Left ventricle myocardium superior (tissue), 1 donor: ENCODE measurements around the gene RPS16. TPM values are rescaled to one million over a fixed set of nuclear protein-coding genes. Genes with fewer than 3 reads are reported as not detected.
"Not testable (repeated sequence)": the region's sequence is repeated elsewhere in the genome, so short reads cannot be mapped to it uniquely, and the experiment has no call there.

Experiments used
- ATAC-seq: fragments of 200-7000 bp; cut with Tn5 transposase; one replicate; pipeline ENCODE4 v1.9.1; 2020; ENCODE audit warnings: mild to moderate bottlenecking, moderate library complexity
- DNase-seq: peaks from one replicate; pipeline ENCODE4 v3.0.0-alpha.2; 2020
- intact Hi-C: fragments of 100-400 bp; cut with micrococcal nuclease; formaldehyde crosslinking; loops from one replicate; pipeline ENCODE4 v1.11.0; 2022
- total RNA-seq: library from RNA; stranded (reverse); fragmentation: NEBNext Ultra II Directional; extraction: Animal tissue kit (Norgen Biotek cat#: 25700); gene quantifications from one replicate; pipeline ENCODE4 v1.2.1, GENCODE V29; 2021
- donor health status: DM: no; HTN: yes; CAD: no; lungs with severe emphysema.

RPS16 gene
- total RNA-seq, 1 donor from 2014 or later = 1,154 TPM

GRCh38 chr19:39465956-39466747 lies 30.4 kb upstream of the RPS16 start:
- intact Hi-C loops = no loop called here
- no peak for ATAC-seq

GRCh38 chr19:39463403-39463802 lies 27.7 kb upstream of the RPS16 start:
- intact Hi-C loops = no loop called here
- no peak for ATAC-seq
- DNase-seq = no peak

More at GRCh38 chr19:39465956-39466747, 30.4 kb upstream of the RPS16 start:
- DNase-seq = no peak

- ATAC-seq, intact Hi-C loops, DNase-seq: not testable (repeated sequence)
Measured at GRCh38 chr19:39451257-39451656, 15.5 kb upstream of the RPS16 start.

DNA sequence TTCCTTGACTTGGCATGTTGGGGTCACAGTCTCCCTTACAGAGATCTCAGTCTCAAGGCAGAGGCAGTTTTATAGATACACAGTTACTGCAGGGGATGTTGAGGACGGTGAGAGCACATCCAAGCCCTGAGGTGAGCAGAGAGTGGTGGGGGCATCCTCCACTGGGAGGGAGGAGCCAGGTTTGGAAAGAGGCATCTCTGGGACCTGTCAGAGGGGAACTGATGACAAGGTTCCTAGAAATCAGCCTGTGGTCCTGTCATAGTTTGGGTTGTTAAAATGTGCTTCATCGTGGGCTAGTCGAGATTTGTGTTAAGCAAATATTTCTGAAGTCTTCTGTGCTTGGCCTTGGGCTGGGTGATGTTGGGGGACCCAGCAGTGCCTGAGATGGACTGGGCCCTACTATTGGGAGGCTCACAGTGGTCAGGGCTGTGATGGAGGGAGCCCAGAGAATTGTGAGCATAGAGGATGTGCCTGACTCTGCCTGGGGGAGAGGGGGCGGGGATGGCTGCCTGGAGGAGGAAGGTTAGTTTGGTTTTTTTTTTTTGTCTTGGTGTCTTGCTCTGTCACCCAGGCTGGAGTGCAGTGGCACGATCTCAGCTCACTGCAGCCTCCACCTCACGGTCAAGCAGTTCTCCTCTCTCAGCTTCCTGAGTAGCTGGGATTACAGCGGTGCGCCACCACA lies 13.5 kb upstream of the RPS16 start:
- DNase-seq (no peak), ATAC-seq (no peak)
- intact Hi-C loops = no loop called here

DNA sequence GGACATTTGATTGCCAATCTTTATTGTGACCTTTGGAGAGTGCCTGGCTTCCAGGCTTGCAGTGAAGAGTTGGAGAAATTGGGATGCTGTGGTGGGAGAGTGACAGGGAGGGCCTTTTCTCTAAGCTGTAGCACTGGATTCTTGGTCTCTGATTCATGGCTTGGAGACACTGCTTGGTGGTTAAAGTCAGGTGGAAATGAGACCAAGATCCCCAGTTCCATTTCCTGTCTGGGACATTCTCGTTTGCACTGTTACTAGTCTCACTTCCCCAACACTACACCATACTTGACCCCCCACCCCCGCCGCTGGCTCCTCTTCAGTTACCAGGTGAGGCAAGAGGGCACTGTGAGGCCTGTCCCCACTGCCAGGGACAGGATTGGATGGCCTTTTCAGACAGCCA lies 12.5 kb upstream of the RPS16 start:
- DNase-seq = no peak
- intact Hi-C loops = no loop called here

DNA sequence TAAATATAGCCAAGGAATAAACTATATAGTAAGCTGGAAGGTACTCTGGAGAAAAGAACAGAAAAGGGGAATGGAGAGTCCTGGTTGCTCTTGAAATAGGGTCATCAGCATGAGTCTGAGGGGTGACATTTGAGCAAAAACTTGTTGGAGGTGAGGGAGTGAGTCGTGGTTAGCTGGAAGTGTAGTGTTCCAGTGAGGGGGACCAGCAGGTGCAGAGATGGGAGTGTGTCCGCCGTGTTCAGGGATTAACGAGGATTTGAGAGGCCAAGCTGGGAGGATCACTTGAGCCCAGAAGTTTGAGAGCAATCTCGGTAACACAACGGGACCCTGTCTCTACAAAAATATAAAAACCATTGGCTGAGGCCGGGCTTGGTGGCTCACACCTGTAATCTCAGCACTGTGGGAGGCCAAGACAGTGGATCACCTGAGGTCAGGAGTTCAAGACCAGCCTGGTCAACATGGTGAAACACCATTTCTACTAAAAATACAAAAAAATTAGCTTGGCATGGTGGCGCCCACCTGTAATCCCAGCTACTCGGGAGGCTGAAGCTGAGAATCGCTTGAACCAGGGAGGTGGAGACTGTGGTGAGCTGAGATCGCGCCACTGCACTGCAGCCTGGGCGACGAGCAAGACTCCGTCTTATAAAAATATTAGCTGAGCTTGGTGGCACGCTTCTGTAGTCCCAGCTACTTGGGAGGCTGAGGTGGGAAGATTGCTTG lies 10.8 kb upstream of the RPS16 start:
- no peak for DNase-seq
- intact Hi-C loops = no loop called here
- ATAC-seq = no peak

More for the DNA sequence above, 12.5 kb upstream of the RPS16 start:
- no peak for ATAC-seq

DNA sequence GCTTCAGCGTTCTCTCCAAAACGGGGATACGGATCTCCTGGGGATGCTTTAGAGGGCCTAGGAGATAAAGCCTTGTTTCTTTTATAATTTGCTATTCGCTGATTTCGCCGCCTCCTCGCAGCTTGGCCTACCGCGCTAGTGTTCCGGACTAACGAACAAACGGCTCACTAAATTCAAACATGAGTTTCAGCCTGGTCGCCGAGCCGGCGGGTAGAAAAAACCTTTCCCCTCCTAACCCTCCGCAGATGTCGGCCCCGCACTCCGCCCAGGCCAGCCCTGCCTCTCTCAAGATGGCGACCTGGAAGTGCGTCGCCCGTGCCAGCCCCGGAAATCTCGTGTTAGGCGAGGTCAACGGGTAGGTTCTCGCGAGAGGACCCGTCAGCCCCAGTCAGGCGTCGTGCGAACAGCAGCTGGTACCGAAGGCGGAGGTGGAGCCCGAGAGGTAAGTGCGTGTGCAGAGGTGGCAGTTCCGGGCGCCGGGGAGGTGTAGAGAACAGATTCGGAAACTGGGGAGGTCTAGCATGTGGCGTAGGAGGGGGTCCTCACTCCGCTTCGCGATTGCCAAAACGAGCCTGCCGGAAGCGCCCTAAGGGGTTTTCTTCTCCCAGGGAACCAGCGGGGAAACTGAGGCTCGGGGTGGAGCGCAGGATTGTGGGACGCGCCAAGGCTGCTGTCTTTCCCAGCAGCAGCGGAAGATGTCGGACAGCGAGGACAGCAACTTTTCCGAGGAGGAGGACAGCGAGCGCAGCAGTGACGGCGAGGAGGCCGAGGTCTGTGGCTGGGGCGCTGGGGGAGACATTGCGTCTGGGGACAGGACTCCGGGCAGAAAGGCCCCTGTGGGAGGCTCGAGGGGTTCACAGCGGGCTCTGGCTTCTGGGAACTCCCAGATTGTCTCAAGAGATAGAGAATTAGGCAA lies 9.7 kb upstream of the RPS16 start, which contains the start of gene SUPT5H:
TSS of gene SUPT5H (plus strand) at position 387 of the 916 bp plus-strand sequence. CDS start at position 696, 309 bp downstream.
- intact Hi-C loops = no loop called here
- peak; percentile 97 for DNase-seq
- peak; percentile 98 for ATAC-seq

DNA sequence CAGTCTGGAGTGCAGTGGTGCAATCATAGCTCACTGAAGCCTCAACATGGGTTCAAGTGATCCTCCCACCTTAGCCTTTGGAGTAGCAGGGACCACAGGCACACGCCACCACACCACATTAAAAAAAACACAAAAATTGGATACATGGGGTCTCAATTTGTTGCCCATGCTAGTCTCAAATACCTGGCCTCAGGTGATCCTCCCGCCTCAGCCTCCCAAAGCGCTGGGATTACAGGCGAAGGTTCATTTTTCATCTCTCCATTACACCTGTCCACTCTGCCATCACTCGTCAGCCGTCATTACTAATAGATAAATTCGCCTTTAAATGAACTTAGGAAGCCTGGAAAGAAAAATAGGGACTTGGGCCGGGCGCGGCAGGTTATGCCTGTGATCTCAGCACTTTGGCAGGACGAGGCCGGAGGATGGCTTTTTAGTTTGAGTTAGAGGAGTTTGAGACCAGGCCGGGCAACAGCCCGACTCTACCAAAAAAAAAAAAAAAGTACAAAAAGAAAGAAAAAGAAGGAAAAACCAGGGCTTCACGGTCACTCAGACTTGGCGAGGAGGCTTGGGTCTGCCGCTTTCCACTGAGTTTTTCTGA lies 8.9 kb upstream of the RPS16 start:
- intact Hi-C loops = no loop called here
- ATAC-seq (peak; percentile 4), DNase-seq (no peak)

DNA sequence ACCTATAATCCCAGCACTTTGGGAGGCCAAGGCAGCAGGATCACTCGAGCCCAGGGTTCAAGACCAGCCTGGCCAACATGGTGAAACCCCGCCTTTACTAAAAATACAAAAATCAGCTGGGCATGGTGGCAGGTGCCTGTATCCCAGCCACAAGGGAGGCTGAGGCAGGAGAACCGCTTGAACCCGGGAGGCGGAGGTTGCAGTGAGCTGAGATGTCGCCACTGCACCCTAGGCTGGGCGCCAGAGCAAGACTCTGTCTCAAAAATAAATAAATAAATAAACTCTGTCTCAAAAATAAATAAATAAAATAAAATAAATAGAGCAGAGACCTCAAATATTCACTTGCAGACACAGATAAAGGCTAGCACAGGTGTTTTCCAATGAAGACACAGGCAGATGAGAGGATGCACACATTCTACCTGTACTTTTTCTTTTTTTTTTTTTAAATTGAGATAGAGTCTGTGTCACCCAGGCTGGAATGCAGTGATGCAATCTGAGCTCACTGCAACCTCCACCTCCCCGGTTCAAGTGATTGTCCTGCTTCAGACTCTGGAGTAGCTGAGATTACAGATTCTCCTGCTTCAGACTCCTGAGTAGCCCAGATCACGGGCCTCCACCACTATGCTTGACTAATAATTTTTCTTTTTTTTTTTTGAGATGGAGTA lies 2.7 kb upstream of the RPS16 start:
- ATAC-seq (no peak), DNase-seq (no peak)
- intact Hi-C loops = no loop called here

GRCh38 chr19:39436350-39436716 lies 584 bp upstream of the RPS16 start:
- ATAC-seq (no peak), DNase-seq (no peak)
- intact Hi-C loops = no loop called here

GRCh38 chr19:39434123-39435076 lies 1.3 kb downstream of the RPS16 start:
- ATAC-seq (no peak), DNase-seq (no peak)
- intact Hi-C loops = no loop called here

GRCh38 chr19:39433480-39434079 lies 2.2 kb downstream of the RPS16 start:
- DNase-seq = no peak
- ATAC-seq = no peak
- intact Hi-C loops = no loop called here

DNA sequence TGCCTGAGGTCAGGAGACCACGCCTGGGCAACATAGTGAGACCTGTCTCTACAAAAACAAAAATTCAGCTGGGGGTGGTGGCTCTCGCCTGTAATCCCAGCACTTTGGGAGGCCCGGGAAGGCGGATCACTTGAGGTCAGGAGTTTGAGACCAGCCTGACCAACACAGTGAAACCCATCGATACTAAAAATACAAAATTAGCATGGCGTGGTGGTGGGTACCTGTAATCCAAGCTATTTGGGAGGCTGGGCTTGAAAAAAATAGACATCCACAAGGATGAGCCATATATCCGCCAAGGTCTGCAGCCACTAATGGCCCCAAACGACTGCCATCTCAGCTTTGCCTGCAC lies 3.1 kb downstream of the RPS16 start:
- intact Hi-C loops = no loop called here
- DNase-seq = no peak
- no peak for ATAC-seq

GRCh38 chr19:39430675-39431593 lies 4.8 kb downstream of the RPS16 start:
- DNase-seq = no peak
- ATAC-seq = no peak
- intact Hi-C loops = no loop called here

DNA sequence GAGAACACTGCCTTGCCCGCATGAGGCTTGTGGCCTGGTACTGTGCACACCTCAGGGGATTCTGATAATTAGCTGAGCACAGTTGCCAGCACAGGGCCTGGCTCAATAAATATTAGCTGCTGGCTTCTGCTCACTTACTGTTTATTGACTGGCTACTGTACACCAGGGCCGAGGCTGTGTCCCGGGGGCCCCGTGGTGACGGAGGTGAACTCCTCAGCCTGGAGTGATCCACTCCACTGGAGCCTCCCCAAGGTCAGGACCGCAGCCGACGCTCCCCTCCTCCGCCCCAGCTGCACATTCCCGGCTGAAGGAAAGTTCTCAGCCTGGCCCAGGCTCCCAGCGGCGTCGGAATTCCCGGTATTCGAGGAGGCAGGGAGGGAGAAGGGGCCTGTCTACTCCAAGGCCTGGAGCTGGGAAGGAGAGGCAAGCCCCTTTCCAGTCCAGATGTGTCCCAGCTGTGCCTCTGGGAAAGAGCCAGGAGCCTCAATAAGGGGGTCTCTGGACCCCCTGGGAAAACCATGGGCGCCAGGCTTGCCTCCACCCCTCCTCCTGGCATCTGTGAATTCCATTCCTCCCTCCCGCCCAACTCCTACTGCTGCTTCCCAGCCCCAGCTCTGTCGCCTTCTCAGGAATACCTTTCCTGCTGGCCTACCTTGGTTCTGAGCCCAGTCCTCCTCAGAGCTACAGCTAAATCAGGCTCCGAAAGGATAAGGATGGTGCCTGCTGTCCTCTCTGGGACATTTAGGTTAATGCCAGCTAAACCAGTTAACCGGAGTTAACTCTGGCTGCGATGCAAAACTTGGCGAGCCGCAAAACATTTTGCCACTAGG lies 7.3 kb downstream of the RPS16 start:
- peak; percentile 89 for ATAC-seq
- intact Hi-C loops = no loop called here
- peak; percentile 82 for DNase-seq
